GM19397 (cell line): Measurements from ENCODE around the gene CELF4.

Experiments
- ATAC-seq: cut with Tn5 transposase; IDR thresholded peaks from one replicate; pipeline ENCODE4 v1.9.1; 2021; ENCODE audit warnings: mild to moderate bottlenecking, moderate library complexity; ENCODE audit not compliant: unreplicated experiment

CELF4 gene

GRCh38 chr18:37527395-37527794, 38.2 kb downstream of the CELF4 start:
- ATAC-seq: no peak

GRCh38 chr18:37525262-37525585, 40.4 kb downstream of the CELF4 start:
- no peak for ATAC-seq

- ATAC-seq: no peak
Observed at GRCh38 chr18:37524498-37525261, 40.9 kb downstream of the CELF4 start.

- ATAC-seq: no peak
Observed at GRCh38 chr18:37524139-37524497, 41.5 kb downstream of the CELF4 start.

DNA sequence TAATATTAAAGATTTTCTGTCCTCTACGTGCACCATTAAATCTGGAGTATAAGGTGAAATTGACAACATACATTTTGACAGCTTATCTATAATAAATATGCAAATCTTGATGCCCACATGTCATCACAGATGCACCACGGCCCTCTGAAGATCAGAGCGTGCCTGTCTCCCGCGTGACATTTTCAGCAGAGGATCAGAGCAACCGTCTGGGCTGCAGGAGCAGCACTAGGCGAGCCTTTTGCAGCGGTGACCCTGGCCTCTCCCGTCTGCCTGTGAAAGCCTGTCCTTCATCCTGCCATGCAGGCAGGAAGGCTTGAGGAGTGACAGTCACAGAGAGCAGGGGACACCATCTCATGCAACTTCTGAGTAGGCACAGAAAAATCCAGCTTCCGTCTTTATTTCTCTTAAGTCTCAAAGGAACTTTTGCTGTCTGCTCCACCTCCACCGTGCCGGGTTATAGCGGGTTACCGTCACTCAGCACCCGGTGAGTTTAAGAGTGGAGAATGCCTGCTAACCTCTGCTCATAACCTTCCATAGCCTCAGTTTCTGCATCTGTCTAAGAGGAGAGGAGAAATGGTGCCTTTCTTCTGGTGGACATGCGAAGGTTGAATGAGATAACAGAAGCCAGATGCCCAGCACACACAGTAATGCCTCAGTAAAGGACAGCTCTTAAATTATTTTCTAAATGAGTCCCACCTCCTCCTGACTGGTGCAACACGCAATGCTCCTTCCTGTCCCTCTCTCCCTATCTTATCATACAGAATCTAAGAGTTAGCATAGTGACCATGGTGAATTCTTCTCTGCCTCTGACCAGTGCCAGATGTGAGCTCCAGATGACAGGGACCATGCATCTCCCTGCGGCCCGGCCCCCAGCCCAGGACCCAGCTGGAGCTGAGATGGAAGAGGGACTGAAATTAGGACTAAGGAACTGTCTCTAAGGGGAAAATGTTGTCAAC, 43.8 kb downstream of the CELF4 start:
- no peak for ATAC-seq

DNA sequence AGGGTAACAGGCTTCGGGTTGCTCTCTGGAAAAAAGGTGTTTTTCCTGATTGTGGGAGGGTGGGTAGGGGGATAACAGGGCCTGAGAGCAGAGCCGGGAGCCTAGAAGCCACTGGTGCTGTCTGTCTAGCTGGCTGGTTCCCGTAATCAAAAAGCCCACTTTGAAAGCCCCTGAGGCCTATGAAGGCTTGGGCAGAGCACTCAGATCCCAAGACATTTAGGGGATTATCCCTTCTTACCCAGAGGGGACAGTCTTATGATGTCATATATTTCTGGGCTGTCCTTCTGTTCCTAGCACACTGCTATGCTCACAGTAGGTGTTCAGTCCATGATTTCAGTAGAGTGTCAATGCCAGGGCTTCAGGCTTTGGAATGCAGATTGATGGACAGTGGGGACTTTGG, 45.1 kb downstream of the CELF4 start:
- no peak for ATAC-seq

DNA sequence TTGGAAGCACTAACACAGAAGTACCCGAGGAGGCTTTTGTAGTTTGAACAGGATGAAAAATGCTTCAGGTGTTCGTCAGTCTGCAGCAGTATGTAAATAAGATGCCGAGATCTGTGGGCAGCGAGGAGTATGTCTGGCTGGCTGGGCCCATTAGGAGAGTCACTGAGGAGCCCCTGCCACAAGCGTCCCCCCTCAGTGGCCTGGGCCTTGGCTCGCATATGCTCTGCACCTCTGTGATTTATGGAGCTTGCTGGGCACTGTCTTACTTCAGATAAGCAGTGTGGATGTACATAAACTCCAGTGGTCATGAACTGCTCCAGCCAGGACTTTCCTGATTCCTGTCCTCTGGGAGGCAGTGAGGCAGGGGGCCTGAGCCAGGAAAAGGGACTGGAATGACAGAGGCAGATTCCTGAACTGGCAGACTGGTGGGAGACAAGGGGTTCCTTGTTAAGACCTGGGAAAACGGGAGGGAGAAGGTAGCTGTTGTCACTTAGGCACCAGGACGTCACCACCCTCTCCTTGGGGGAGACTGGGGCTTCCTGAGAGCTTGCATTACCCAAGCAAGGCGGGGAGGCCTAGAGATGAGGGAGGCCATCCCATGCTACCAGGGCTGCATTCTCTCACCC, 46.0 kb downstream of the CELF4 start:
- ATAC-seq: no peak

DNA sequence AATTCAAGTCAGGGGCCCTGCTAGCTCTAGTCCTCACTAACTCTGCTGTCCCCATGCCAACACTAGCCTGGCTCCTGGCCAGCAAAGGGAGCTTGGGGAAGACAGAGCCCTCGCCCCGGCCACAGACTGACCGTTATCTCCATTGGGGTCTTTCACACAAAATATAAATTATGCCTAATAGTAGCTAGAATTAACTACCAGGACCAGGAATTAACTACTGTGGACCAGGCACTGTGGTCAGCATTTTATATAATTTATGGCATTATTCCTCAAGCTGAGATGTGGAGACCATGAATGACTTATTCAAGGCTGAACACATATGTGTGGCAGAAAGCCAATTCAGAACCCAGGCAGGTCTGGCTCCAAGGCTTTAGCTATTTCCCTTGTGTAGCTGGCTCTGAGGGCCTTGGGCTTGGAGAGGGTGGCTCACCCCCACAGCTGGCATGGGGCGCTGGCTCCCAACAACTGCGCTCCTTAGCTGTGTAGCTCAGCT, 49.2 kb downstream of the CELF4 start:
- no peak for ATAC-seq

- no peak for ATAC-seq
Observed at GRCh38 chr18:37514953-37515352, 50.6 kb downstream of the CELF4 start.

GRCh38 chr18:37512400-37512799, 53.2 kb downstream of the CELF4 start:
- ATAC-seq: no peak

DNA sequence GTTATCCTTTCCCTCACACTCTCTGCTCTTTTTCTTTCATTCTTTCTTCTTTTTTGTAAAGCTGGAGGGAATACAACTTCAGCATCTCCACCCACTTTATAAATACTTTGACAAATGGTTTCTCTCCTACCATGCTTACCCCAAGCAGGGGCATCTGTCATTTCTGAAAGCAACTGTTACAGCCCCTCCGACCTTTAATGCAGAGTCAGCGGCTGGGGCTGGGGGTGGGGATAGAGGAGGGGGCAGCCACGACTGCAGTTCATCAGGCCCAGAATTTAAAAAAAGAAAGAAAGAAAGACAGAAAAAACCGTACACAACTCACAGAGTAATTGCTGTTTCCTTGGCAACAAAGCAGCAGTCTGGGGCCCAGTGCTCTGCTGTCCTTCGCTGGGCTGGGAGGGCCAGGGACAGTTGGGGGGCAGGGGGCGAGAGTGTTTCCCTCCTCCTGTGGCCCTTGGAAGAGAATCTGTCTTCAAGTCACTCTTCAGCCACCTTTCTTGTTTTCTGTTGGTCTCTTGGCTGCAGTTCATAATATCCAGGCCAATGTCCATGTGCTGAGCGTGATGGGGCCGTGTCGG, 53.8 kb downstream of the CELF4 start:
- no peak for ATAC-seq

GRCh38 chr18:37509600-37509999, 56.0 kb downstream of the CELF4 start:
- no peak for ATAC-seq

DNA sequence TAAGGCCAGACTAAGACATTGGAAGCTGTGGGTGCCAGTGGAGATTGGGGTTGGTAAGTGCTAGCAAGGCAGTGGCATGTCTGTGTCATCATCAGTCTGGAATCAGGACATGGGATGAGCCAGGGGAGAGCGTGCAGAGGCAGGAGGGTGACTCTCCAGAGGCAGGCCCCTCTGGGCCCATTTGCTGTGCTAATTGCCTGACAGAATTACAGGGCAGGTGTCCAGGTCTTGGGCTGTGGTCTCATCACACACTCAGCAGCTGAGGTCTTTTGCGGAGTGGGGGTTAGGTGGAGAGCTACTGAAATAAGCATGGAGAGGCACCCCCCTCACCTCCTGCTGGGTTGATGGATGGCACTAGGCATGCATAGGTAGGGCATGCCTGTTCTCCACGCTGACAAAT, 57.4 kb downstream of the CELF4 start:
- no peak for ATAC-seq

DNA sequence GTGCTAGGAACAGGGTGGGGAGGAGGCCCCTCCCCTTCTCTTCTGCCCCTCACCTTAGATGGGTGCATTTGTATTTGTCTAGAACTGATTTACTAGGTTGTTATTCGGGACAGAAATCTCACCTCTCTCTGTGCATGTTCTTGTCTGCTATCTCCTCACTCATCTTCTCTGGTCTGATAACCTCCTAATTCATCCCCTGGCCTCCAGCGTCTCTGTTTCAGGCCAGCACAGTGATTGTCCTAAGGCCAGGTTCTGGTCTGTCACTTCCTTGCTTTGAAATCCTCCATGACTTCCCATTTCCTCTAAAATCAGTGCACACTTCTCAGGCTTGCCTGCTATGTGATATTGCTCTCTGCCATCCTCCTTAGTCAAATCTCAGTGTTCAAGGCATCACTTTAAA, 58.4 kb downstream of the CELF4 start:
- no peak for ATAC-seq

GRCh38 chr18:37506001-37506400, 59.6 kb downstream of the CELF4 start:
- ATAC-seq: no peak

- no peak for ATAC-seq
Observed at GRCh38 chr18:37505321-37505720, 60.3 kb downstream of the CELF4 start.

GRCh38 chr18:37502601-37503000, 63.0 kb downstream of the CELF4 start:
- ATAC-seq: no peak

DNA sequence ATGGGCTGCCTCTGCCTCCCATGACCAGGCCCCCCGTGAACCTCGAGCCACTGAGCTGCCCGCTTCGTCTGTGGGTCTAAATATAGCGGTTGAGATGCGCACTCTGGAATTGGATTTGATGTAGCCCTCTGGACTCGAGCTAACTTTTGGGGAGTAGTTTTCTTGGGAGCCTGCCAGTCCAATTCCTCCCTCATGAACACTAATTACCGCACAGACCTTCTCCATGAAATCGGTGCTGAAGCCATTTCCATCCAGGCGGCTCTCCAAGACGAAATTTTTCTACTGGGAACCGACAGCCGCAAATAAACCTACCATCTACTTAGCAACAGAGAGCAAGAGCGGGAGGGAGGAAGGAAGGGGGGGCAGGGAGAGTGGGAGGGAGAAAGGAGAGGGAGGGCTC, 63.6 kb downstream of the CELF4 start:
- ATAC-seq: no peak

GRCh38 chr18:37501136-37501535, 64.5 kb downstream of the CELF4 start:
- no peak for ATAC-seq

DNA sequence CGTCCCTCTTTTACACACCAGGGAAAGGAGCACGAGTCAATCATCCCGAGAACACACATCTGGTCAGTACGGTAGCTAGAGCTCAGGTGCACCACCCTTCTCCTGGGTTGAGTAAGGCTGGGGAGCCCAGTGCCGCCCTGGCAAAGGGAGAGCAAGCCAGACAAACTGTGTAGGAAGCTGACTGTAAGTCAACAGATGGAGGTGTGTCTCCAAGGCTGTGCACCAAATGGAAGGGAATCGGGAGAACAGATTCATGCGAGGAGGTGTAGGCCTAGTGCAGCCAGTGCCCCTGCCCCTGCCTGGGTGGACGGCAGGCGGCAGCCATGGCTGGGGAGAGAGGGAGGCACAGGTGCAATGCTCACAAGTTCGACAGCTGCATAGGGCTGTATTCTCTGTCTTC, 65.7 kb downstream of the CELF4 start:
- no peak for ATAC-seq

GRCh38 chr18:37499044-37499443, 66.6 kb downstream of the CELF4 start:
- ATAC-seq: no peak
